Mucosa of descending colon (tissue), 3 donors: ENCODE results near the gene CCDC12. TPM values are rescaled to one million over a fixed set of nuclear protein-coding genes. Genes with fewer than 3 reads are reported as not detected.

Experiments
- ATAC-seq: fragments of 200-7000 bp; cut with Tn5 transposase; one replicate; pipeline ENCODE4 v1.9.1; 2020; ENCODE audit warnings: mild to moderate bottlenecking, moderate library complexity
- DNase-seq, 3 donors: peaks; one replicate each; pipeline ENCODE4 v3.0.0-alpha.2; 2020
- H3K36me3 ChIP-seq: fragments of 200-600 bp; one replicate; pipeline ENCODE4 v1.8.0; 2021; ENCODE audit warnings: low read depth, mild to moderate bottlenecking
- H3K4me1 ChIP-seq: fragments of 200-600 bp; one replicate; pipeline ENCODE4 v1.8.0; 2021; ENCODE audit warnings: low read depth, mild to moderate bottlenecking
- H3K4me3 ChIP-seq: fragments of 200-600 bp; one replicate; pipeline ENCODE4 v1.8.0; 2021; ENCODE audit warnings: mild to moderate bottlenecking
- H3K9me3 ChIP-seq: fragments of 200-600 bp; one replicate; pipeline ENCODE4 v1.8.0; 2021; ENCODE audit warnings: mild to moderate bottlenecking
- CTCF ChIP-seq: fragments of 200-600 bp; IDR thresholded peaks from one replicate; pipeline ENCODE4 v1.8.0; 2022; ENCODE audit warnings: antibody characterized with exemption, mild to moderate bottlenecking
- intact Hi-C, 2 donors: fragments of 100-400 bp; cut with DNase I in 1 of 2; cut with micrococcal nuclease in 1 of 2; formaldehyde crosslinking; loops; one replicate each; pipeline versions ENCODE4 v1.11.0 to v1.11.1; 2022; cut with DNase I, micrococcal nuclease
- total RNA-seq, 3 donors: library from RNA; stranded (reverse); fragmentation: NEBNext Ultra II Directional in 2 of 3; extraction: Animal tissue kit (Norgen Biotek cat#: 25700) in 2 of 3; gene quantifications; one replicate each; pipeline versions ENCODE4 v1.2.1 to v1.2.4, GENCODE V29; 2021 to 2023
- donor health status: DM: no; HTN: no; CAD: no; lungs with moderate emphysema.
- donor health status: DM: no; HTN: no; CAD: no.
- donor health status: DM: no; HTN: yes; CAD: no.

Gene CCDC12
- total RNA-seq, 3 donors from 2014 or later = 40.7 to 59.2 (median 45.0) TPM

DNA sequence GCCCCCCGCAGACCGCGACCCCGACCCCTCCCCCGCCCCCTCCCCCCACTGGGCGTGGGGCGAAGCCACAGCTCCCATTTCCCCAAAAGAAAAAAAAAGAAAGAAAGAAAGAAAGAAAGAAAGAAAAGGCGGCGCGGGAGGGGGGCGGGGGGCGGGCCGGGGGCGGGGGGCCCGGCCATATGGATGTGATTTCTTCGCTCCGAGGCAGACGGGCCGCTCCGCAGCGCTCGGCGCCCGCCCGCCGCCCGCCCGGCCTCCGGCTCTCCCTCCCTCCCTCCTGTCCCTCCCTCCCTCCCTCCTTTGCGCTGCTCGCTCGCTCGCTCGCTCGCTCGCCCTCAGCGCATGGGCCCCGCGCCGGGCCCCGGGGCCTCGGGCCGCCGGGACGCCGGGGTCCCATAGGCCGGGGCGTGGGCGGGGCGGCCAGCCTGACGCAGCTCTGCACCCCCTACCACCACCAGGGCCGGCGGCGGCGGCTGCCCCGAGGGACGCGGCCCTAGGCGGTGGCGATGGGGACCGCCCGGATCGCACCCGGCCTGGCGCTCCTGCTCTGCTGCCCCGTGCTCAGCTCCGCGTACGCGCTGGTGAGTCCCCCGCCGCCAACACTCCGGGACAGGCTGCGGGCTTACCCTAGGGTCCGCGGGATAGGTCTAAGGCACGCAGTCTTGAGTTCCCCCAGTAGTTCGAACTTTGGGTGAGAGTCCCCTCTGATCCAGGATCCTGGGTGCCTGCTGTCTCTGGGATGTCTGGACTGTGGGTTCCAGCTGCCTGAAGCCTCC, 93.3 kb downstream of the CCDC12 start:
- H3K4me3 ChIP-seq = no peak overlapping the region
- peaks cover 5% of the 10 kb centered on the region for H3K4me1 ChIP-seq
- no peaks in the 10 kb centered on the region for H3K36me3 ChIP-seq
- no peaks in the 10 kb centered on the region for H3K9me3 ChIP-seq
- TF ChIP-seq CTCF = no peak
- intact Hi-C loops = no loop called here
- DNase-seq (no peak), ATAC-seq (peak; percentile 62)

GRCh38 chr3:46882377-46883053, 94.0 kb downstream of the CCDC12 start:
- DNase-seq = no peak
- Histone ChIP-seq H3K36me3 (no peaks in the 10 kb centered on the region), H3K9me3 (no peaks in the 10 kb centered on the region), H3K4me3 (peak overlapping the region; percentile 11), H3K4me1 (peaks cover 5% of the 10 kb centered on the region)
- TF ChIP-seq CTCF = no peak
- ATAC-seq = peak; percentile 35
- intact Hi-C loops = no loop called here

- ATAC-seq = peak; percentile 25
- Histone ChIP-seq H3K4me1 (peaks cover 5% of the 10 kb centered on the region), H3K9me3 (no peaks in the 10 kb centered on the region), H3K4me3 (peak overlapping the region; percentile 11), H3K36me3 (no peaks in the 10 kb centered on the region)
- TF ChIP-seq CTCF = no peak
- intact Hi-C loops = no loop called here
- DNase-seq = peak in 1 of 3 donors; percentile 17
Measured at GRCh38 chr3:46881596-46882376, 94.8 kb downstream of the CCDC12 start.

DNA sequence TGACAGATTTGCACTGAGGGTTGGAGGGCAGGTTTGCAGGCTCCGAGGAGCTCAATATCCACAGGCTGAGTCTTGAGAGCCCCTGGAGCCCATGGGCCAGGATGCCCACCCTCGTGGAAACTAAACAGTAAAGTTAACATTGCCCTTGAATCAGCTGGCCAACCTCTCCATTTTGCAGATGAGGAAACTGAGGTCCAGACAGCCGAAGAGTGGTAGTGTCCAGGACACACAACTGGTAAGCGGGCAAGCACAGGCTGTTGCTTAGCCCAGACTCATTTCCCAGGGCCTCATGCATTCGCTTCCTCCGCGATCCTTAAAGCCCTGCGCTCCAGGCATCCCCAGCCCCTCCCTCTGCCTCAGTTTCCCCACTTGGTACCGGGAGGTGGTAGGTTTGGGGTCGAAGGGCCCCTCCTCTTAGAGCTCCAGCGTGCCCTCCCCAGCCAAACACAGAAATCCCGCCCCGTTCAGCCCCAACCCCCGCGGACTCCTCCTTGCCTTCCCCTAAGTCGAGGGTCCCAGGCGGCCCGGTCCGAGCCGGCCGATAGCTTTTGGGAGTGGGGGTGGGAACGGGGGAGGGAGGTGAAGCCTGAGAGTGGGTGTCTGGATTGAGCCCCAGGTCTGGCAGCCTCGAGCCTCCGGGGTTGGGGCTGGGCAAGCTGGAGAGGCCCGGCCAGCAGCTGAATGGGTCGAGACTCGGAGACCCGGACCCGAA, 95.5 kb downstream of the CCDC12 start:
- Histone ChIP-seq H3K9me3 (no peaks in the 10 kb centered on the region), H3K4me1 (peaks cover 5% of the 10 kb centered on the region), H3K4me3 (no peak overlapping the region), H3K36me3 (no peaks in the 10 kb centered on the region)
- no peak for TF ChIP-seq CTCF
- ATAC-seq = no peak
- no peak for DNase-seq
- intact Hi-C loops = no loop called here

DNA sequence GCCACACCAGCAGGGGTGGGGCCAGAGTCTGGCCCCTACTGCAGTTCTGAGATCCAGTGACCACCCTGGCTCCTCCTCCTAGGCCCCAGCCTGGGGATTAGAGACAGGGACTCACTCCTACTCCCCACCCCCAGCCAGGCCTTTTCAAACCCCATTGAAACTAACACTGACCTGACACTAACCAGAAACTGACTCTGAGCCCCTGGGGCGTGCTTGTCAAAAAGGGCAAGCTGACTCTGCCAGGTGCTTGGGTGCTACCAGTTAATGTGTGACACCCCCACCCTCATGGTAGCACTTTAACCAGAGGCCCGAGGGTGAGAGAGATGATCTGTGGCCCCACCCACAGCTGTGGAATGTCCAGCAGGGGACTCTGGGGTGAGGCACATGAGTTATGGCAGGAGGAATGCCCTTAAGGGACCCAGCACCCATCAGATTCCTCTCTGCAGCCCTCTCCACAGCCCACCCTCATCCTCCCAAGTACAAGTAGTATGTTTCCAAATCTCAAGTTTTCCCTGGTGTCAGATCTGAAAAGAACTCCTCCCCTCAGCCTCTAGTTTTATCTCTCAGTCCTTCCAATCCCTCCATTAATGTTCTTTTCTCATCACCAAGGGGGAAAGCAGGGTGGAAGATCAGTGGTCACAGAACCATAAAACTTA, 97.6 kb downstream of the CCDC12 start:
- intact Hi-C loops = no loop called here
- DNase-seq = no peak
- no peak for ATAC-seq
- TF ChIP-seq CTCF = no peak
- H3K4me1 ChIP-seq = peaks cover 5% of the 10 kb centered on the region
- H3K36me3 ChIP-seq = no peaks in the 10 kb centered on the region
- no peak overlapping the region for H3K4me3 ChIP-seq
- H3K9me3 ChIP-seq = no peaks in the 10 kb centered on the region
